Stimulated activated CD8-positive, alpha-beta memory T cell treated with anti-CD3 and anti-CD28 coated beads, Interleukin-15, amount 100 ng/mL, for 1 hour (primary cell): Measurements from ENCODE around the gene NMNAT3.

Source experiments
- DNase-seq: peaks from one replicate; pipeline ENCODE4 v3.0.0-alpha.2; 2020; ENCODE audit warnings: low read depth

Gene NMNAT3

GRCh38 chr3:139675327-139675726 is 2.4 kb downstream of the NMNAT3 start:
- no peak for DNase-seq

DNA sequence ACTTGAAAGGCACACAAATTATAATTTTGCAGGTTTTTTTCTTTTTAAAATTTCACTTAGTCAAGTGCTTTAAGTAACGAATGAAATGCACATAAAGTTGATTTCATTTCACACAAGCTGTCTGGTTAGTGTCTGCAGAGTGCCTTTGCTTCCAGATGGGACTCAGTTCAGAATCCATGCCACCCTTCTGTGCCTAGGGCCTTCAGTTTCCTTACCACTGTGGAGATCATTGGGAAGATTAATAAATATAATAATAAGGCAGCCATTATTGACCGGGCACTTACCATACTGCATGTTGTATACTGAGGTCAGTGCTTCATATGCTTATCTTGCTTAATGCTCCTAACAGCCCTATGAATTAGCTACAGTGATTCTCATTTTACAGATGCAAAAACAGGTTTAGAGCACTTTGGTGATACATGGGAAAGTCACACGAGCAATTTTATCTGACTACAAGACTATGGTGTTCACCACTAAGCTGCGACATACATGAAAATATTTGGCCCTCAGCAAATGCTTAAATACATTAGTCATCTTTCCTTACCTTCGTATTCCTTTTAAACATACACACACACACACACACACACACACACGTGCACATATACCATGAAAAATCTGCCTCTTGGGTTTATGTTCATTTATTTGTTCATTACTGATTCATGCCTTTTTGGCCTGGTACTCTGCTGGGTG is 3.1 kb downstream of the NMNAT3 start:
- no peak for DNase-seq

DNA sequence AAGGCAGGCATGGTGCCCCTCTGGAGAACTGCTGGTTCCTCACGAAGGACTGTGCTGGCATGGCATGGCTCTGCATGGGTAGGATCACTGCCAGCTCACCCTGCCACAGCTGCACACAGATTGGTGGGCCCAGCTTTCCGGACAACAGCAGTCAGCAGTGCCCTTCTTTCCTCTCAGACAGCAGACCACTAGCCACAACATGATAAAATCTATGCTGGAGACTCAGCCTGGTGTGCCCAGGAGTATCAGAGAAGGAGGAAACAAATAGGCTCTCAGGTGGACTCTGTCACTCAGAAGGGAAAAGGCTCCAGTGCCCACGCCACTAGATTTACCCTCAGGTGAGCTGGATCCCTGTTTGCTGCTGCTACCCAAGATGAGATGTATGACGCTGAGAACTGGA is 4.9 kb downstream of the NMNAT3 start:
- DNase-seq, result no peak

- DNase-seq, result no peak
Measured at GRCh38 chr3:139671863-139672646, 5.7 kb downstream of the NMNAT3 start.

- DNase-seq, result no peak
Measured at GRCh38 chr3:139671107-139671506, 6.7 kb downstream of the NMNAT3 start.

DNA sequence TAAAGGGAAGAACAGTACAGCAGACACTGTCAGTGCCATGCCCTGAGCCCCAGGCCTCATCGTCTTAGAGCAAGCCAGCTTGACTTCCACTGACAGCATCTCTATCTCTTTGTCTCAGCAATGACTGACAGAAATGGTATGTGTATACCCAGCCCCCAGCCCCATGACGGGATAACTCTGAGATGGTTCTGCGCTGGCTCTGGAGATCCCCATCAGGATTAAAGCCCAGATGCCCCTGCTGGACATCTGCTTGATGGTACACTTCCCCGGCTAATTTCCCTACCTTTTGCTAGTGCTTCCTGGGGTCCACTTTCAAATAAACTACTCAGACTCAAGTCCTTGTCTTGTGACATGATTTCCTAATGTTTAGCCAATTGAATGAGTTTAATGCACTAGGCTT is 7.6 kb downstream of the NMNAT3 start:
- DNase-seq, result no peak

GRCh38 chr3:139668332-139668731 is 9.4 kb downstream of the NMNAT3 start:
- DNase-seq, result no peak

DNA sequence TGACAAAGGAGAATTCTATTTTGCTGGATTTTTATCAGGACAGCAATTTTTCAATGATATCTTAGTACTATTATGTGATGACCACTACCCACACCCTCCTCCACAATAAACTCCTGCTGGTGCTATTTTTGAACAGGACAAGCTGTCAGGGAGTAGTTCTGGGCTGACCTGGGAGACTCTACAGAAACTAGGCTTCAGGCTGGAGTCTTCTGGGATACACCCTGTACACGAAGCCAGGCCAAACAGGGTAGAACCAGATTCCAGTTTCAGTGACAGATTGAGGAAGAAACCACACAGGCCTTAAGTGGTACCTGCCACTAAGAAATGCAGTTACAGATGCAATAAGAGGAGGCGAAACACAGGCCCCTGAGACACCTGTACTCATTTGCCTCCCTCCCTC is 12.8 kb downstream of the NMNAT3 start:
- no peak for DNase-seq

DNA sequence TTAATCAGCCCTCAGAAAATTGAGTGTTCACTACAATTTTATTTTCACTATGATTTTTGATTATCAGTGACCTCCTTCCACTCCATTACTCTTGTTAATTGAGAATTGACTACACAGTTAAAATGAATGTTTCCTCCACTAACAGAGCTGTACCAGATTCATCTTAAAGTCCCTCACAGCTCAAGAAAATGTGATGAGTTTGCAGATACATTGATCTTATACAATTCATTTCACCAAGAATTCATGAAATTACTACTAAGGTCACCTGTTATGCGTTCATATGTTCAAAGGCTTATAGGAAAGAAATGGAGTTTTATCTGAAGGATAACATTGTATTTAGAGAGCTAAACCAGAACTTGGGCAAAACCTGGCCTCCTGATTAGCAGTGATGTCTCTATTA is 17.5 kb downstream of the NMNAT3 start:
- no peak for DNase-seq

- no peak for DNase-seq
Measured at GRCh38 chr3:139659511-139659910, 18.3 kb downstream of the NMNAT3 start.

DNA sequence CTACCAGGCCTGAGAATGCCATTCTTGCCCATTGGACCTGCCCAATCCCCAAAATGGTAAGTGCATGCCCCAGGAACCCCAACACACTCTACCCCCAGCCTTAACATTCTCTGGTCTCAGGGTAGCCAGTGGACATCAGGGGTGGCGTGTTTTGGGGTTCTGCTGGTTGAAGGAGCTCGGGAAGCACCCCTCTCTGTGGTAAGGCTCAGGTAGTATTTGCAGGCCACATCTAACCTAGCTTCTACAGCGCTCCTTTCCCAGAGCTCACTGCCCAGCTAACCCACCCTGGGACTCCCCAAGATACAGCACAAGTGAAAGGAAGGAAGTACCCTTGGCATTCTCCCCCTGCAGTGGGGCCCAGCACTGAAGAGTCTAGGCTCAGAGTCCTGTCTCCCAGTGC is 19.8 kb downstream of the NMNAT3 start:
- DNase-seq, result no peak

- no peak for DNase-seq
Measured at GRCh38 chr3:139657434-139657833, 20.3 kb downstream of the NMNAT3 start.

- DNase-seq, result no peak
Measured at GRCh38 chr3:139655909-139656595, 21.7 kb downstream of the NMNAT3 start.

DNA sequence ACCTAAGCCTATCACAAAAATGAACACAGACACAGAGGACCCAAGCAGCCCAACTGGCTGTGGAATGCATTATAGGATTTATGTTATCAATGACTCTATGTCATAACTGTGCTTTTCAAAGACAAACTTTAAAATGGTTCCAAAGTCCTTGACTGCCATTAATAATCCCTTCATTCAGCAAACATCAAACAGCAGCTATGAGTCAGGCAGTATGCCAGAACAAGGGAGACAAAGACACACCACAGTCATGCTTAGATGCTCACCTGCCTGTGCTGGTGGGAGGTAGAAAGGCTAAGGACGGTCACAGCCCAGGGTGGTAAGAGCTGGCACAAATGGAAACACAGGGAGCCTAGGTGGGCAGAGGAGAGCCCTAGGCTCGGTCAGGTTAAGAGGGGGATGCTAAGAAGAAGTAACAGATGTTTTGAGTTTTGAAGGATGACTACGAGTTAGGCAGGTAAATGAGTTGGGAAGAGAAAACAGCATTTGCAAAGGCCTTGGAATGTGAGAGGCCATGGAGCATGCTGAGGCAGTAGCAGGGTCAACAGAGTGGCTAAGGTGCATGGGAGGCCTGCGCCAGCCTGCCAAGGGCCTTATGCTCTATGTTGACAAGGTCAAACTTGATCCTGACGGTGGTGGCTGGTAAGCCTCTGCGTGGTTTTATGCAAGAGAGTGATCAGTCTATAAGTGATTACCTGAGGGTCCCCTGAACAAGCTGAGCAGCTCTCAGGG is 23.0 kb downstream of the NMNAT3 start:
- DNase-seq, result no peak

DNA sequence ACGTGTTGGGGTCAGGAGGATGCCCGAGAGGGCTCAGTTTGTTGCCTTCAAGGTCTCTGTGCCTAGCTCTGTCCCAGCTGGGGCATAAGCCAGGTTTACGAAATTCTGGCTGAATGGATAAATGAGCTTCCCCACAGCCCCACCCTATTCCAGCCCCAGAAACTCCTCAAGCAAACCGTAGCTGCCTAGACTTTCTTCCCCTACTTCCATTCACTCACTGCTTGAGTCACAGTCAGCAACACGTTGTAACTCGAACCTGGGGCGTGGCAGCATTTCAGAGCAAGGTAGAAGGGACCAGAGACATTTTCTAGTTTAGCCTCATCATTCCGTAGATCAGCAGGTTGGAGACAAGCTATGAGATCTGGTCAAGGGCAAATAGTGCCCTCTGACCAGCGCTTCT is 24.2 kb downstream of the NMNAT3 start:
- no peak for DNase-seq

DNA sequence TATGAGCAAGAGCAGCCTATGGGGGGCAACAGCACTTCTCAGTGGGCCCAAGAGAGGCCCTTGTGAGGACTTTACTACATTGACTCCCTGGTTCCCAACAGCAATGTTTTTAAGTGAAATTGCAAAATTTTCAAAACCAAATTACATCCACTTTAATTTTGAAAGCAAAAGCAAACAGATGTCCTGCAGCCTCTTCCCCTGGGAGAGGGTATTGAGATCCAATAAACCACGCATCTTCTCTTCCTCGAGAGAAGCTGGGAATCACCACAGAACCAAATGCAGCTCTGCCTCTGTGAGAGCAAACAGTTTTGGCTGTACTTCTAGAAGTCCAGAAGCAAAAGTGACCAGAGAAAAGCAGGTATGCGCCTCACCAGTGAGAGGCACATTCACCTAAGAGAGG is 25.2 kb downstream of the NMNAT3 start:
- no peak for DNase-seq

DNA sequence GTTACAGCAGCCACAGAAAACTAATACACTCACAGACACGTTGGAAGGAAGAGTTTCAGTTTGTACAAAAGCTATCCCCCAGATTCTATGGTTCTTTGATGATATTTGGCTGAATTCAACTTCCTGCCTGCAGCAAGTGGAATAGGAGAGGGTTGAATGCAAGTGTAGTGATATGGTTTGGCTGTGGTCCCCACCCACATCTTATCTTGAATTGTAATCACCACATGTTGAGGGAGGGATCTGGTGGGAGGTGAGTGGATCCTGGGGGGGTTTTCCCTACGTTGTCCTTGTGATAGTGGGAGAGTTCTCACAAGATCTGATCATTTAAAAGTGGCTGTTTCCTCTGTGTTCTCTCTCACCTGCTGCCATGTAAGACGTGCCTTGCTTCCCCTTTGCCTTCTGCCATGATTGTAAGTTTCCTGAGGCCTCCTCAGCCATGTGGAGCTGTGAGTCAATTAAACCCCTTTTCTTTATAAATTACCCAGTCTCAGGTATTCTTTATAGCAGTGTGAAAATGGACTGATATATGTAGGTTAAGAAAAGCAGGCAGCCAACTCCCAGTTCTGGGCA is 29.8 kb downstream of the NMNAT3 start:
- no peak for DNase-seq

DNA sequence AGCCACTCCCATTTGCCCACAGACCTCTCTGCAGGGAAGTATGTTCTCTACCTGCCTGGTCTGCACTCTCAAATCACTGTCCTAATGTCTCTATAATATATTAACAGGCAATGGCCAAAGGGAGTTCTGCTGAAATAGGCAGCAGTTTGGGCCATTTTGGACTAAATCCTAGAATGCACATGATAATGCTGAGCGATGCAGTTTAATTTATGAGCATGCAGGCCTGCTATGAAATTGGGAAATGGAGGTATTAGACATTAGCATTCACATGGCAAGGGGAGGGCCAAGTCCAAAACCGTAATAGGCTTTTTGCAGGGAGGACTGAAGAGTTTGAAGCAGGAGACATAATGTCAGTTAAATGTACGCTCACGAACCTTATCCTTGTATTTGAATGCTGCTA is 31.3 kb downstream of the NMNAT3 start:
- no peak for DNase-seq

DNA sequence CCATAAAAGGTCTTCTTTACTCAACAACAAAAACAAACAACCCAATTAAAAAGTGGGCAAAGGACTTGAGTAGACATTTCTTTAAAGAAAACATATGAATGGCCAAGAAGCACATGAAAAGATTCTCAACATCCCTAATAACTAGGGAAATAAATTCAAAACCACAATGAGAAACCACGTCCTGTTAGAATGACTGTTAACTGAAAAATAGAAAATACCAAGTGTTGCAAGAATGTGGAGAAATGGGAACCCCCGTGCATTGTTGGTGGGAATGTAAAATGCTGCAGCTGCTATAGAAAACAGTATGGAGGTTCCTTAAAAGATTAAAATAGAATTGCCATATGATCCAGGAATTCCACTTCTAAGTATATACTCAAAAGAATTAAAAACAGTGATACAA is 34.8 kb downstream of the NMNAT3 start:
- no peak for DNase-seq

GRCh38 chr3:139640456-139640855 is 37.3 kb downstream of the NMNAT3 start:
- no peak for DNase-seq

- DNase-seq, result no peak
Measured at GRCh38 chr3:139639662-139640061, 38.1 kb downstream of the NMNAT3 start.

DNA sequence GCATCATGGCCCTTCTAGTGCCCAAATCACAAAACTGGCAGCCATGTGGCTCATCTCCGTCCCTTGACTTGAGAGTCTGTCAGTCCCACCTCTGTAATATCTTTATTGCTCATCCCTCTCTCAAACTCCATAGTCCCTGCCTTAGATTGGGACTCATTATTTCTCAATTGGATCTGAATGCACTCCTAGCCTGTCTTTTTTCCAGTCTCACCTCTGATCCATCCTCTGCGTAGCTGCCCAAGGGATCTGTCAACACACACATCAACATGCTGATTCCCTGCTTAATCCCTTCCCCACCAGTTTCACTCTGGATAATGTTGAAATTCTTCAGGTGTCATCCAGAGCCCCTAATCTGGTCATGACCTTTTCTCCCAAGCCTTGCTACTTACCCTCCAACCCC is 39.3 kb downstream of the NMNAT3 start:
- no peak for DNase-seq
